K562 (cell line): ENCODE results near the gene COQ8B. TPM values are rescaled to one million over a fixed set of nuclear protein-coding genes. Genes with fewer than 3 reads are reported as not detected.

Experiments used
- CCNT2 ChIP-seq: IDR thresholded peaks from 2 replicates; pipeline ENCODE4 v1.6.1; 2011; ENCODE audit warnings: borderline replicate concordance, low read depth, mild to moderate bottlenecking, moderate library complexity, mixed read lengths, low read length; ENCODE audit not compliant: insufficient read length; ENCODE audit errors: extremely low read depth
- E4F1 ChIP-seq: fragments of 250-450 bp; sonication (Bioruptor Pico); IDR thresholded peaks from 2 replicates; pipeline ENCODE4 v1.5.0; 2021; ENCODE audit warnings: mild to moderate bottlenecking, borderline replicate concordance
- GATA2 ChIP-seq: sonication (generic); formaldehyde crosslinking; IDR thresholded peaks from 2 replicates; pipeline ENCODE4 v1.4.0; 2020; ENCODE audit warnings: mild to moderate bottlenecking, missing genetic modification reagents
- KAT7 ChIP-seq: sonication (generic); formaldehyde crosslinking; IDR thresholded peaks from 2 replicates; pipeline ENCODE4 v1.8.0; 2022; ENCODE audit warnings: missing genetic modification reagents, mild to moderate bottlenecking, borderline replicate concordance
- MIER1 ChIP-seq: fragments of 450-650 bp; IDR thresholded peaks from 2 replicates; pipeline ENCODE4 v1.6.1; 2016; ENCODE audit warnings: antibody characterized with exemption, mild to moderate bottlenecking, low read depth
- NFIC ChIP-seq: fragments of 450-650 bp; IDR thresholded peaks from 2 replicates; pipeline ENCODE4 v1.6.1; 2017; ENCODE audit warnings: mild to moderate bottlenecking, inconsistent platforms
- POLR2AphosphoS2 ChIP-seq: IDR thresholded peaks from 2 replicates; pipeline ENCODE4 v1.6.1; 2012; ENCODE audit warnings: low read length, improper control_type of control experiment
- SMARCA4 ChIP-seq: fragments of 450-650 bp; IDR thresholded peaks from 2 replicates; pipeline ENCODE4 v1.6.1; 2016
- SMARCA5 ChIP-seq: fragments of 450-650 bp; IDR thresholded peaks from 2 replicates; pipeline ENCODE4 v1.6.1; 2016
- SMARCE1 ChIP-seq: fragments of 450-650 bp; IDR thresholded peaks from 2 replicates; pipeline ENCODE4 v1.7.1; 2016; ENCODE audit warnings: mild to moderate bottlenecking
- SNAPC5 ChIP-seq: fragments of 250-450 bp; sonication (Bioruptor Pico); IDR thresholded peaks from 2 replicates; pipeline ENCODE4 v1.8.0; 2021; ENCODE audit warnings: moderate library complexity, mild to moderate bottlenecking, inconsistent platforms
- TAF9B ChIP-seq: fragments of 450-650 bp; IDR thresholded peaks from 2 replicates; pipeline ENCODE4 v1.6.1; 2018; ENCODE audit warnings: mild to moderate bottlenecking; ENCODE audit not compliant: partially characterized antibody
- ZBTB33 ChIP-seq: sonication (generic); formaldehyde crosslinking; IDR thresholded peaks from 2 replicates; pipeline ENCODE4 v1.8.1; 2023; ENCODE audit warnings: mild to moderate bottlenecking, missing genetic modification reagents
- ZC3H8 ChIP-seq: fragments of 450-650 bp; IDR thresholded peaks from 2 replicates; pipeline ENCODE4 v1.6.1; 2017
- ZNF507 ChIP-seq: conservative IDR thresholded peaks from 2 replicates; pipeline ENCODE4 v1.6.1; 2017; ENCODE audit warnings: missing genetic modification characterization, missing compliant biosample characterization
- ZNF583 ChIP-seq: fragments of 250-450 bp; sonication (Bioruptor Pico); IDR thresholded peaks from 2 replicates; pipeline ENCODE4 v1.4.0; 2020
- polyA plus RNA-seq, 8 experiments: library from polyadenylated mRNA; depleted of rRNA in 4 of 8; stranded (reverse) in 5 of 8; unstranded in 3 of 8; fragments of >200 nt; fragmentation: Nextera tagmentation in 2 of 8; fragmentation: Illumina TruSeq in 1 of 8; extraction: Ambion mirVana in 2 of 8; extraction: Trizol in 1 of 8; gene quantifications; 2 replicates each; pipeline versions ENCODE4 v1.2.1 to v1.2.3, GENCODE V29; 2011 to 2014; ENCODE audit warnings: inconsistent platforms in 1 of 8, missing spikeins in 1 of 8
- total RNA-seq, 7 experiments: library from RNA; depleted of rRNA in 6 of 7; stranded (reverse); fragments of >200 nt in 6 of 7; fragmentation: Illumina TruSeq in 2 of 7; extraction: Trizol in 2 of 7; gene quantifications; 2 replicates each; pipeline versions ENCODE4 v1.2.1 to v1.2.3, GENCODE V29; 2011 to 2021; ENCODE audit warnings: low replicate concordance in 1 of 7
- TF ChIP-seq, protein P1 (sequence below): fragments of 250-450 bp; sonication (Bioruptor Pico); IDR thresholded peaks from 2 replicates; pipeline ENCODE4 v1.5.0; 2020; ENCODE audit warnings: mild to moderate bottlenecking, borderline replicate concordance
- TF ChIP-seq, protein P2 (sequence below): sonication (generic); formaldehyde crosslinking; IDR thresholded peaks from 2 replicates; pipeline ENCODE4 v1.8.0; 2023; ENCODE audit warnings: mild to moderate bottlenecking, missing genetic modification reagents

The COQ8B gene
- total and polyA plus RNA-seq, 9 of the 15 experiments (the other 6 are each of a cell fraction or from before 2014, with no cell fraction given): 0.41 to 32.3 (median 12.9) TPM

DNA sequence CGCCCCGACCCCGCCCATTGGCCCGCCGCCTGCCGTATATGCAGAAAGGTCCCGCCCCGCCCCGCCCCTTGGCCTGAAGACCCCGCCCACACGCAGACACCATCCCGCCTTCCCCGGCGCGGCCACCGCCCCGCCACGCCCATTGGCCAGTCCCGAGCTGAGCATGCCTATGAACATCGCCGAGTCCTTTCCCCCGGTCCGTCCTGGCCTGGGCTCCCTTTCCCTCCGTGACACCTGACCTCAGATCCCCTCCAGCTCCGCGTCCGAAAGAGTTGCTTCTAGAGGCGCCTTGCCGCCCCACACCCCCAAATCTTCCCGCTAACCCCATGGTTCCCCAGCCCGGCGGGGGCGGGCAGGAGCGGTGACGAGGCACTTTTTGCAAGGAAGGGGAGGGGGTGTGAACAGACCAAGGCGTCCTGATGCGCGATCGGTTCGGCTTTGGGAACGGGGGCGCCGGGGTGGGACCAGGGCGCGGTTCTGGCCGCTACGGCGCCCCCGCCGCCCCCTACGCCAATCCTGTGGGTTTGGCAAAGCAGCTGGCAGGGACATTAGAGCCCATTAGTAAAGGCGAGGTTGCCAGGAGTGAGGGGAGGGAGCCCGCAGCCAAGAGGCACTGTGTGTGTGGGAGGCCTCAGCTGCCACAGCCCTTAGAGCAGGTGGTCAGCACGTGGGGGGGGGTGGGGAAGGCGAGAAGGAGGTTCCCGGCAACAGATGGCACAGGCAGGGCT, 25.8 kb downstream of the COQ8B start (continued):
- TF ChIP-seq, protein P1, sequence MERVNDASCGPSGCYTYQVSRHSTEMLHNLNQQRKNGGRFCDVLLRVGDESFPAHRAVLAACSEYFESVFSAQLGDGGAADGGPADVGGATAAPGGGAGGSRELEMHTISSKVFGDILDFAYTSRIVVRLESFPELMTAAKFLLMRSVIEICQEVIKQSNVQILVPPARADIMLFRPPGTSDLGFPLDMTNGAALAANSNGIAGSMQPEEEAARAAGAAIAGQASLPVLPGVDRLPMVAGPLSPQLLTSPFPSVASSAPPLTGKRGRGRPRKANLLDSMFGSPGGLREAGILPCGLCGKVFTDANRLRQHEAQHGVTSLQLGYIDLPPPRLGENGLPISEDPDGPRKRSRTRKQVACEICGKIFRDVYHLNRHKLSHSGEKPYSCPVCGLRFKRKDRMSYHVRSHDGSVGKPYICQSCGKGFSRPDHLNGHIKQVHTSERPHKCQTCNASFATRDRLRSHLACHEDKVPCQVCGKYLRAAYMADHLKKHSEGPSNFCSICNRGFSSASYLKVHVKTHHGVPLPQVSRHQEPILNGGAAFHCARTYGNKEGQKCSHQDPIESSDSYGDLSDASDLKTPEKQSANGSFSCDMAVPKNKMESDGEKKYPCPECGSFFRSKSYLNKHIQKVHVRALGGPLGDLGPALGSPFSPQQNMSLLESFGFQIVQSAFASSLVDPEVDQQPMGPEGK (CRISPR knock-in tag): no peak
- TF ChIP-seq KAT7 (CRISPR knock-in tag) (no peak; the same call in 1 of the 2 replicates), SMARCA4 (peak; percentile 79), MIER1 (no peak), ZNF507 (no peak), POLR2AphosphoS2 (peak; percentile 85; the same call in 1 of the 2 replicates), SMARCE1 (peak; percentile 76; the same call in 1 of the 2 replicates), TAF9B (peak; percentile 64), ZBTB33 (CRISPR knock-in tag) (0 out of 2 replicates have a peak, but pooled peaks have one; percentile 39), CCNT2 (peak; percentile 34), E4F1 (CRISPR knock-in tag) (no peak), ZC3H8 (no peak), SMARCA5 (no peak), SNAPC5 (CRISPR knock-in tag) (no peak), GATA2 (CRISPR knock-in tag) (no peak), ZNF583 (CRISPR knock-in tag) (no peak), NFIC (peak; percentile 42)
- TF ChIP-seq, protein P2, sequence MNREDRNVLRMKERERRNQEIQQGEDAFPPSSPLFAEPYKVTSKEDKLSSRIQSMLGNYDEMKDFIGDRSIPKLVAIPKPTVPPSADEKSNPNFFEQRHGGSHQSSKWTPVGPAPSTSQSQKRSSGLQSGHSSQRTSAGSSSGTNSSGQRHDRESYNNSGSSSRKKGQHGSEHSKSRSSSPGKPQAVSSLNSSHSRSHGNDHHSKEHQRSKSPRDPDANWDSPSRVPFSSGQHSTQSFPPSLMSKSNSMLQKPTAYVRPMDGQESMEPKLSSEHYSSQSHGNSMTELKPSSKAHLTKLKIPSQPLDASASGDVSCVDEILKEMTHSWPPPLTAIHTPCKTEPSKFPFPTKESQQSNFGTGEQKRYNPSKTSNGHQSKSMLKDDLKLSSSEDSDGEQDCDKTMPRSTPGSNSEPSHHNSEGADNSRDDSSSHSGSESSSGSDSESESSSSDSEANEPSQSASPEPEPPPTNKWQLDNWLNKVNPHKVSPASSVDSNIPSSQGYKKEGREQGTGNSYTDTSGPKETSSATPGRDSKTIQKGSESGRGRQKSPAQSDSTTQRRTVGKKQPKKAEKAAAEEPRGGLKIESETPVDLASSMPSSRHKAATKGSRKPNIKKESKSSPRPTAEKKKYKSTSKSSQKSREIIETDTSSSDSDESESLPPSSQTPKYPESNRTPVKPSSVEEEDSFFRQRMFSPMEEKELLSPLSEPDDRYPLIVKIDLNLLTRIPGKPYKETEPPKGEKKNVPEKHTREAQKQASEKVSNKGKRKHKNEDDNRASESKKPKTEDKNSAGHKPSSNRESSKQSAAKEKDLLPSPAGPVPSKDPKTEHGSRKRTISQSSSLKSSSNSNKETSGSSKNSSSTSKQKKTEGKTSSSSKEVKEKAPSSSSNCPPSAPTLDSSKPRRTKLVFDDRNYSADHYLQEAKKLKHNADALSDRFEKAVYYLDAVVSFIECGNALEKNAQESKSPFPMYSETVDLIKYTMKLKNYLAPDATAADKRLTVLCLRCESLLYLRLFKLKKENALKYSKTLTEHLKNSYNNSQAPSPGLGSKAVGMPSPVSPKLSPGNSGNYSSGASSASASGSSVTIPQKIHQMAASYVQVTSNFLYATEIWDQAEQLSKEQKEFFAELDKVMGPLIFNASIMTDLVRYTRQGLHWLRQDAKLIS (CRISPR knock-in tag): no peak
